Thyroid gland (tissue), 4 donors: ENCODE data around the gene C5orf47. TPM values are rescaled to one million over a fixed set of nuclear protein-coding genes. Genes with fewer than 3 reads are reported as not detected.

Experiments used
- DNase-seq, 2 donors: peaks; one replicate each; pipeline ENCODE4 v3.0.0-alpha.2; 2019
- H3K27ac ChIP-seq, 3 donors: fragments of 200-600 bp; sonication (generic); 1 replicate in 2 of 3; 2 replicates in 1 of 3; pipeline ENCODE4 v1.5.1; 2016 to 2019; ENCODE audit warnings: mild to moderate bottlenecking in 1 of 3, moderate library complexity in 1 of 3
- H3K27me3 ChIP-seq: fragments of 200-600 bp; sonication (generic); one replicate; pipeline ENCODE4 v1.5.1; 2019
- H3K36me3 ChIP-seq, 2 donors: fragments of 200-600 bp; sonication (generic); one replicate each; pipeline ENCODE4 v1.5.1; 2016 to 2019
- H3K4me1 ChIP-seq, 2 donors: fragments of 200-600 bp; sonication (generic); one replicate each; pipeline ENCODE4 v1.5.1; 2017 to 2019
- H3K4me3 ChIP-seq, 3 donors: fragments of 200-600 bp; sonication (generic); replicated peaks in 1 of 3; 1 replicate in 2 of 3; 2 replicates in 1 of 3; pipeline ENCODE4 v1.5.1; 2016; ENCODE audit warnings: mild to moderate bottlenecking in 1 of 3
- H3K9me3 ChIP-seq: fragments of 200-600 bp; sonication (generic); one replicate; pipeline ENCODE4 v1.5.1; 2017
- POLR2A ChIP-seq, 2 donors: fragments of 450-650 bp; IDR thresholded peaks; one replicate each; pipeline ENCODE4 v1.6.1; 2017; ENCODE audit warnings: antibody characterized with exemption in 2 of 2, mild to moderate bottlenecking in 2 of 2, moderate library complexity in 1 of 2
- WGBS, 2 donors: methylation state at CpG; one replicate each; pipeline ENCODE4 v1.1.5; 2017; 5-methylcytosine and 5-hydroxymethylcytosine counted together
- intact Hi-C: fragments of 100-400 bp; cut with DNase I; formaldehyde crosslinking; loops from one replicate; pipeline ENCODE4 v1.15.1; 2023
- total RNA-seq, 4 donors: library from RNA; depleted of rRNA; stranded (reverse); fragments of >200 nt; gene quantifications; one replicate each; pipeline ENCODE4 v1.2.3, GENCODE V29; 2016
- TF ChIP-seq, protein P1 (sequence below), 6 experiments: fragments of 200-600 bp in 3 of 6; fragments of 450-650 bp in 3 of 6; sonication (generic) in 3 of 6; IDR thresholded peaks; one replicate each; pipeline ENCODE4 v1.5.1; 2016 to 2019; ENCODE audit warnings: antibody characterized with exemption in 6 of 6, mild to moderate bottlenecking in 2 of 6, inconsistent platforms in 1 of 6, moderate library complexity in 1 of 6

Gene C5orf47
- total RNA-seq, 4 donors from 2014 or later: 0.13 to 0.22 TPM; not detected in 2

GRCh38 chr5:173972925-173973615, 15.9 kb upstream of the C5orf47 start:
- peak; percentile 92 to 93 for DNase-seq
- Histone ChIP-seq H3K27me3 (no peaks in the 10 kb centered on the region), H3K27ac (peak overlapping the region; percentile 75 to 90 (median 83)), H3K9me3 (no peaks in the 10 kb centered on the region), H3K4me3 (peak overlapping the region in 2 of 3 donors; percentile 13 to 38), H3K4me1 (peaks cover 11 to 23% of the 10 kb centered on the region in 2 donors), H3K36me3 (no peaks in the 10 kb centered on the region)
- intact Hi-C loops: loop anchor here (2.0 kb wide), 1 partner anchor 354 kb away; no protein-coding TSS in a partner anchor
- TF ChIP-seq, protein P1, sequence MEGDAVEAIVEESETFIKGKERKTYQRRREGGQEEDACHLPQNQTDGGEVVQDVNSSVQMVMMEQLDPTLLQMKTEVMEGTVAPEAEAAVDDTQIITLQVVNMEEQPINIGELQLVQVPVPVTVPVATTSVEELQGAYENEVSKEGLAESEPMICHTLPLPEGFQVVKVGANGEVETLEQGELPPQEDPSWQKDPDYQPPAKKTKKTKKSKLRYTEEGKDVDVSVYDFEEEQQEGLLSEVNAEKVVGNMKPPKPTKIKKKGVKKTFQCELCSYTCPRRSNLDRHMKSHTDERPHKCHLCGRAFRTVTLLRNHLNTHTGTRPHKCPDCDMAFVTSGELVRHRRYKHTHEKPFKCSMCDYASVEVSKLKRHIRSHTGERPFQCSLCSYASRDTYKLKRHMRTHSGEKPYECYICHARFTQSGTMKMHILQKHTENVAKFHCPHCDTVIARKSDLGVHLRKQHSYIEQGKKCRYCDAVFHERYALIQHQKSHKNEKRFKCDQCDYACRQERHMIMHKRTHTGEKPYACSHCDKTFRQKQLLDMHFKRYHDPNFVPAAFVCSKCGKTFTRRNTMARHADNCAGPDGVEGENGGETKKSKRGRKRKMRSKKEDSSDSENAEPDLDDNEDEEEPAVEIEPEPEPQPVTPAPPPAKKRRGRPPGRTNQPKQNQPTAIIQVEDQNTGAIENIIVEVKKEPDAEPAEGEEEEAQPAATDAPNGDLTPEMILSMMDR (IDR thresholded peaks at IDR 0.05): peak; percentile 57 to 98 (median 84)
- TF ChIP-seq POLR2A (IDR thresholded peaks at IDR 0.05): peak; percentile 26 to 67
- 3 to 5% methylated on average over 28 to 30 of the region's 30 CpGs for WGBS, 2 donors

GRCh38 chr5:173973616-173973969, 15.4 kb upstream of the C5orf47 start:
- no peaks in the 10 kb centered on the region for H3K27me3 ChIP-seq
- peaks cover 11 to 23% of the 10 kb centered on the region in 2 donors for H3K4me1 ChIP-seq
- intact Hi-C loops: loop anchor here (2.0 kb wide), 1 partner anchor 355 kb away; no protein-coding TSS in a partner anchor
- no peaks in the 10 kb centered on the region for H3K9me3 ChIP-seq
- TF ChIP-seq POLR2A (IDR thresholded peaks at IDR 0.05): peak in 1 of 2 donors; percentile 48
- TF ChIP-seq, protein P1 (IDR thresholded peaks at IDR 0.05): no peak
- DNase-seq: peak; percentile 76 to 79
- WGBS, 2 donors: 6 to 9% methylated on average over 12 to 13 of the region's 13 CpGs
- H3K36me3 ChIP-seq: no peaks in the 10 kb centered on the region
- peak overlapping the region in 2 of 3 donors; percentile 5 to 13 for H3K4me3 ChIP-seq
- peak overlapping the region; percentile 10 to 90 (median 83) for H3K27ac ChIP-seq

- WGBS, 2 donors: 82 to 87% methylated on average over 5 of the region's 5 CpGs
- no peak overlapping the region for H3K27ac ChIP-seq
- H3K9me3 ChIP-seq: no peaks in the 10 kb centered on the region
- TF ChIP-seq, protein P1 (IDR thresholded peaks at IDR 0.05): no peak
- no peak for TF ChIP-seq POLR2A (IDR thresholded peaks at IDR 0.05)
- intact Hi-C loops: no loop called here
- no peak overlapping the region for H3K4me3 ChIP-seq
- no peaks in the 10 kb centered on the region for H3K36me3 ChIP-seq
- no peak for DNase-seq
- peaks cover 6 to 14% of the 10 kb centered on the region in 2 donors for H3K4me1 ChIP-seq
- no peaks in the 10 kb centered on the region for H3K27me3 ChIP-seq
Observed at GRCh38 chr5:173974688-173975239, 14.2 kb upstream of the C5orf47 start.

- Histone ChIP-seq H3K27ac (no peak overlapping the region), H3K9me3 (no peaks in the 10 kb centered on the region), H3K36me3 (no peaks in the 10 kb centered on the region), H3K4me3 (no peak overlapping the region), H3K27me3 (no peaks in the 10 kb centered on the region), H3K4me1 (no peaks in the 10 kb centered on the region)
- 46 to 60% methylated on average over 5 of the region's 5 CpGs for WGBS, 2 donors
- intact Hi-C loops: no loop called here
- no peak for DNase-seq
- TF ChIP-seq, protein P1 (IDR thresholded peaks at IDR 0.05): no peak
- TF ChIP-seq POLR2A (IDR thresholded peaks at IDR 0.05): no peak
Observed at GRCh38 chr5:173981185-173981761, 7.7 kb upstream of the C5orf47 start.

- TF ChIP-seq POLR2A (IDR thresholded peaks at IDR 0.05): no peak
- TF ChIP-seq, protein P1 (IDR thresholded peaks at IDR 0.05): peak in 4 of 6 experiments; percentile 28 to 63 (median 47)
- WGBS, 2 donors: 49 to 50% methylated on average over 4 of the region's 4 CpGs
Observed at GRCh38 chr5:173984218-173984617, 4.8 kb upstream of the C5orf47 start.

More at GRCh38 chr5:173984218-173984617, 4.8 kb upstream of the C5orf47 start:
- H3K27me3 ChIP-seq: no peaks in the 10 kb centered on the region
- no peak overlapping the region for H3K4me3 ChIP-seq
- no peaks in the 10 kb centered on the region for H3K4me1 ChIP-seq
- no peaks in the 10 kb centered on the region for H3K36me3 ChIP-seq
- intact Hi-C loops: no loop called here
- H3K27ac ChIP-seq: no peak overlapping the region
- no peak for DNase-seq
- H3K9me3 ChIP-seq: no peaks in the 10 kb centered on the region
